GM18907 (cell line): ENCODE results near the gene TSPAN2.
A peak's percentile ranks its signal among the peaks of the same experiment; 100 is the strongest.

Experiments
- ATAC-seq: cut with Tn5 transposase; IDR thresholded peaks from one replicate; pipeline ENCODE4 v1.9.1; 2021; ENCODE audit warnings: mild to moderate bottlenecking, moderate library complexity; ENCODE audit not compliant: unreplicated experiment

TSPAN2 gene

GRCh38 chr1:115089420-115090185 is at the start of gene TSPAN2:
Gene TSPAN2, minus strand, starts transcription at chr1:115089503. Its CDS starts 71 bp downstream, at chr1:115089432.
- no peak for ATAC-seq

DNA sequence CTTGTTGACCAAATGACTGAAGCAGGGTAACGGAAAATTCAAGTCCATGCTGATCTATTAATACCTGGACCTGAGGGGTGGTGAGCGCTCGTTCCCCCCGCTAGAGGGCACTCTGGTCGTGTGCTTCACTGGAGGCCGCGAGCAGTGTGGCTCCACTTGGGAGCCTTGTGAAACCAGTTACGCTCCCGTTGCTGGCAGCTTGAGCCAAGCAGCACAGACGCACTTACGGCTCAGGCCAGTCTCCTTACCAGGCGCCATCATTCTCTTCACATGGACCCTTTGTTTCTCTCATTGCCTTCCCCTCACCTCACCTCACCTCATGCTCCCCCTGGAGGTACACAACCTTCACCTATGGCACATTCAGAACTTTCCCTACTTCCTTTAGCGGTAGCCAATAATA is 49.7 kb upstream of the TSPAN2 start:
- peak; percentile 91 for ATAC-seq

DNA sequence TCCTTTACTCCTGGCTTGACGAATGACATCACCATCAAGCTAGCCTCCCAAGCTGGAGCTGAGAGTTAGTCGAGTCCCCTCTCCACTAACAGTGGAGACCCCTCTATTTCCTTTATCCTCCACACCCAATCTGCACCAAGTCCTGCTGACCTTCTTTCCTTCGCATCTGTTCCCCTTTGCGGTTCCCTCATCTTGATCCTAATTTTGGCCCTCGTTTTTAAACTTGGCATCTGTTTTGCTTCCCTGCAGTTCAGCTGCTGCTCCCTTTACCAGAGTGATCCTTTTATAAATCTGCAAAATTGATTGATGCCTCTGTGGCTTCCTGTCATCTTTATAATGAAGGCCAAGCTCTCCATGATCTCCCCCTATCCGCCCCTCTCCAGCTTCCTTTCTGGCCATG is 49.0 kb upstream of the TSPAN2 start:
- no peak for ATAC-seq

- ATAC-seq = no peak
Observed at GRCh38 chr1:115137191-115137590, 47.9 kb upstream of the TSPAN2 start.

DNA sequence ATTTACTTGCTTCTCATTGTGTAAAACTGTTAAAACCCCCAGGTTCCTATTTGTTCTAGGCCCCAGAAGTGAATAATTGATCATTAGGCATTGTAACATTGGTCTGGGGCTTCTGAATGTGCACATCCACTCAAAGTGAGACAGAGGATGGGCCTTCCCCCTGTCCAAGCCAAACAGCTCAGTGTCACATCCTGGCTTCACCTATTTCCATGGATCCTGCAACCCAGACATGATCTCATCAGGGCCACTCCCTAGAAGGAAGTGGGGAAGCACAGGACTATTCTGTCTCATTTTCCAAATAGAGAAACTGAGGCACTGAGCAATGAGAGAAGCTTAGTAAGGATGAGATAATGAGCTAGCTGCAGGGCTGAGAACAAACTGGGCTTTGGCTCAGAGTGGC is 47.4 kb upstream of the TSPAN2 start:
- ATAC-seq = no peak

DNA sequence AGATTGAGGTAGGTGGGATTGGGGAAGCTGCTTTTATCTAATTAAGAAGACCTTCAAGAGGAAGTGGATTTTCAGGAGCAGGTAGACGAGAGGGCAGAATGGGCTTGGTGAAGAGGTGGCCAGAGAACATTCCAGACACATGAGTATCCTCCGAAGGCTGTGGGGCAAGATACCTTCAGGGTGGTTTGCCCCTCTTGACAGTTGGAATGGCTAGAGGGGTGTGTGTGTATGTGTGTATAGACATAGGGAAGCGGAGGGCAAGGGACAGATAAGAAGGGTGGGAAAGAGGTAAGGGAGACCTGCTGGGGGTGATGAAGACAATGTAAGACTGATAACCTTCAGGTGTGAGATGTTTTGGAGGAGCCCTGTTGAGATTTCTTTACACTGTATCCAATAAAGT is 46.8 kb upstream of the TSPAN2 start:
- no peak for ATAC-seq

DNA sequence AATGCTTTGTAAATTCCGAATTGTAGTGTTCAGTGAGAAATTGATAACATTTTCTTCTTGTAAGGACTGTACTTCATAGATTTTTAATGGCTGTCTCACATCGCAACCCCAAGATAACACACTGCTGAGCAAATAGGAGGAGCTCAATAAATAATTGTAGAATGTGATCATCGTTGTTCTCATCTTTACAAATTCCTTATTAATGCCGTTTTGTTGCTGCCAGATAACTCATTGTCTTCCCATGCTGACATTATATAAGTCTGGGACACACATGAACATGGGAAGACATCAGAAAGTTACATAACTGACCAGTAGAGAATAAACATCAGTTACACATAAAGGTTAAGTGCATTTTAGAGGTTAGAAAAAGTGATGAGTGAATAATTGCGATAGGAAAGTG is 46.4 kb upstream of the TSPAN2 start:
- no peak for ATAC-seq

DNA sequence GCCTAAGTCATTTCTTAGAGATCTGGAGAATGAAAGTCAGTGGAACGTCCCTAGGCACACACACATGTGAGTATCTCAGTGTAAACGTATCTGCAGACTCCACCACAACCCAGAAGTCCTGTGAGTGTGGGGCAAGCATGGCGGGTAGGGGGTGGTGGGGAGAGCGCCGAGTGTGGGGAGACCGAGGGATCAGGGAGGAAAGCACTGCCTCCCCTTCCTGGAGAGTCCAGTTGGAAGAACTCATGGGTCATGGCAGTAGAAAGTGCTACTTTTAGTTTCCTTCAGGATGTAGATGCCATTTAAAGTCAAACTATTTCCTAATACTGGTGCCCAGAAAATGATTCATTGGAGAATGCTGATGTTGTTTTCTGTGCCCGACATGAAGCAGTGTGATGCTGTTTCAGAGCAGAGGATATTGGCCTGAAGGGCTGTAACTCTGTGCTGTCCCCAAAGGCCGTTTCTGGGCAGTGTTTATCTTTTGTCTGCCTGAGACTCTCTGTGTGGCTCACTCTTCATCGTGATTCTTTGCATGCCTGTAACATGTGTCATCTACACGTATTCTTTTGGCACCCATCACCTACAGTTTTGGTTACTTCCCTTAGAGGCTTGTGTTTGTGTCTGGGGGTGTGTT is 45.7 kb upstream of the TSPAN2 start:
- ATAC-seq = no peak

- ATAC-seq = no peak
Observed at GRCh38 chr1:115134231-115134630, 44.9 kb upstream of the TSPAN2 start.

DNA sequence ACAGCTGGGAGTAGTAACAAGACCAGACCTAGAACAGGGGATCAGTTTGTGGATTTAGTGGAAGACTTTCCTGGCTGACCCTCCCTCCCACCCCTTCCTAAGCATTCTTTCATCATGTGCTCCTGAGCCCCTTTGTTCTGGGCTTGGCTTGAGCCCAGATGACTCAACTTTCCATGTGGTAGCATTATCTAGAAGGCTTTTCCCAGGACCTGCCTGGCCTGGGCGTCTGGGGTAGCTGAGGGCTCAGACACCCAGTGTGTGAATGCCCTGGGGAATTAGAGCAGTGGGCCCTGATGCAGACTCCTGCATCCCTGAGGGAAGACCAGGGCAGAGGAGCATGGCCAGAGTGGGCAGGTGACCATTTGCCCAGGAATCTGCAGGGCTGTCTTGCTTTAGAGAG is 44.1 kb upstream of the TSPAN2 start:
- ATAC-seq = no peak

DNA sequence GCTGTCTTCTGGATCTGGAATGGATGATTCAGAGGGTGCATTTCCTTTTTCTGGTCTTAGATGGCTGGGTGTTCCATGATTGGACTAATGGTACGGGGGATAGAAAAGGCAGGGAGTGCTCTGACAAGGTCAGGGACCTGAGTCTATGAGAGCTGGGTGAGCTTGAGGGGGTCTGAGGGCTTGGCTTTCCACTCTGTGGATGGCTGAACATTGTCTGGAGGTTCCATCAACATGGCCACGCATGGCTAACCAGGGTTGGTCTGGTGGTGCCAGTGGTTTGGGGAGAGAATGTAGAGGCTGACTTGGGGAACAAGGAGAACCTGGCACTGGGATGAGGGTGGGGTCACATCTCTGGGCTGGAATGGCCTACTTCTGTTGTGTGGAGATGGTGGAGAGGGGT is 41.5 kb upstream of the TSPAN2 start:
- ATAC-seq = no peak

DNA sequence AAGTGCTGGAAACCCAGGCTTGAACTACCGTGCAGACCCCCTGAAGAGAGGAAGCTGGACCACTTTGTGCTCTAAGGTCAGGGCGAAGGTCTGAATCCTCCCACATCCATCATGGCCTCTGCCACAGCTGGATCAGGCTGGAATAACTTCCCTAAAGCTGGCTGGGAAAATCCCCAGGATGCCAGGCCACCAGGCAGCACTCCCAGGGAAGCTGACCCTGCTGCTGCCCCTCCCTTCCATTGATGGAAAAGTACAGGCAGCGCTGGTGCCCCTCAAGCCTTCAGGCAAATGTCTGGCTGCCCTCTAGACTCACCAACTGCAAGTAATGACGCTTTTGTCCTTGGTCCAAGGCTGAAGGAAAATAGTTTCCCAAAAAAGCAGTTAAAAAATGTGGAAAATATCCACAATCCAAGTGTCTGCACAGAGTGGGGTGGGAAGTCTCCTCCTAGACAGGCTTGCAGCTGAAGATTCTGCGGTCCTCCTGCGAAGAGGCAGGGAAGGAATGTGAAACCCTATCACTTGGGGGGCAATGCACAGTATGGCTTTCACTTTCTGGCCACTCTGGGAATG is 39.9 kb upstream of the TSPAN2 start:
- no peak for ATAC-seq

DNA sequence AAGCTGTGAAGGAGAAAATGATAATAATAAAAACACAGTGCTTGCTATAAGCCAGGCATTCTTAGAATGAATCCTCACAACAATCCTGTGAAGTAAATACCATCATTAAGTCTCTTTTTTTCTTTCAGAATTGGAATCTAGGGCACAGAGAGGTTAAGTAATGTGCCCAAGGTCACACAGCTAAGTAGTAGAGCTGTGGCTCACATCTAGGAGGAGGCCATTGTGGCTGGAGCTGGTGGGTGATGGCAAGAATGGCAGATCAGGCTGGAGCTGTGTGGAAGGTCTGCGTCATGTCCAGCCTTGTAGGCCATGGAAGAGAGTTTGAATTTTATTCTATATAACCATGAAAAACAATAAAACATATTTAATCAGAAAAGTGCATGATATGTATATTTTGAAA is 38.2 kb upstream of the TSPAN2 start:
- no peak for ATAC-seq

DNA sequence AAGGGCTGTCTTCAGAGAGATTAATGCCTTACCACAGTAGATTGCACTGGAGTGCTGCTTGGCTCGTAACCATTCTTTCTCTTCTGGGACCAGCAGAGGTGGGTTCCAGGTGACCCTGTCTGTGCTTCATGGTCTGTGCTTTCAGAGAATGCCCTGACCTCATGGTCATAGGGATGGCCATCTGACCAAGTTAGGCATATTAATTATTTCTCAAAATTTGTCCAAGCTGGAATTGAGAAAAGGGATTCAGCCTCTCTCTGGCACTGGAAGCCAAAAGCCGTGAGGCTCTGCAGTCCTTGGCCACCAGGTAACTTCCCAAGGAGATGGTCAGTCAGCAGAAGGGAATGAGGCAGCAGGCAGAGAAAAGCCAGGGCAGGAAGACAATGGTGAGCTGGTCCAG is 37.2 kb upstream of the TSPAN2 start:
- no peak for ATAC-seq

GRCh38 chr1:115123116-115123515 is 33.8 kb upstream of the TSPAN2 start:
- no peak for ATAC-seq

DNA sequence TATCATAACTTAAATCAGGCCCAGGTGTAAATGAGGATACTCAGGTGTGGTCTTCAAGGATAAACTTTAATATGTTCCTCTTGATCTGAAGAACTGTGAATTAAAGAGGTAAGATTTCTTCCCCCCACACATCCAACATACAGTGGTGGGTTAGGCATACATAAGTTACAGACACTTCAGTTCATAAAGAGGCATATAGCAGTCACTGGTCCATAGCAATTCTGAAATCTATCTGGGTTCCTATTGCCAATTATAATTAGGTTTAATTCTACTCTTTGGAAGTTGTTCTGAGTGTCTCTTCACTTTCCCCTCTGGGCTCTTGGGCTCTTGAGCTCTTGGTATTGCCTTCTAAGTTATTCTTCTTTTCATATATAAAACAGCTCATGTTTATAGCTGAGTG is 32.5 kb upstream of the TSPAN2 start:
- no peak for ATAC-seq

DNA sequence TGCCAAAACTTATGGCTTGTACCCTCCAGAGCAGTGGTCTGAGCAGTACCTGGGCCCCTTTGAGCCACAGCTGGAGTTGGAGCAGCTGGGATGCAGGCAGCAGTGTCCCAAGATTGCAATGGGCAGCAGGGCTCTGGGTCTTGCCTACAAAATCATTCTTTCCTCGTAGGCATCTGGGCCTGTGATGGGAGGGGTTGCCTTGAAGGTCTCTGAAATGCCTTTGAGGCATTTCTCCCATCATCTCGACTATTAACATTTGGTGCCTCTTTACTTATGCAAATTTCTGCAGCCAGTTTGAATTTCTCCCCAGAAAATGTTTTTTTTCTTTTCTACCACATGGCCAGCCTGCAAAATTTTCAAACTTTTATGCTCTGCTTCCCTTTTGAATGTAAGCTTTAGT is 31.0 kb upstream of the TSPAN2 start:
- ATAC-seq = no peak

DNA sequence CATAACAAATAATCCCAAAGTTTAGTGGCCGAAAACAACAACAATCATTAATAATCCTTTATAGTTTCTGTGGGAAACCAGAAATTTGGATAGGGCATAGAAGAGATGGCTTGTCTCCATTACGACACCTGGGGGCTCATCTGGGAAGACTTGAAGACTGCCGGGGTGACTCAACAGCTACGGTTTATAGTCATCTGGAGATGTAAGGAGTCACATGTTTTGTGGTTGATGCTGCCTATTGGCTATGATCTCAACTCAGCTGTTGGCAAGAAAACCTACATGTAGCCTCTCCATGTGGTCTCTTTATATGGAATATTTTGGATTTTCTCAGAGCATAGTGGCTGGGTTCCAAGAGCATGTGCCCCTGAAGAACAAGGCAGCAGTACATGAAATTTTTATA is 29.3 kb upstream of the TSPAN2 start:
- no peak for ATAC-seq

DNA sequence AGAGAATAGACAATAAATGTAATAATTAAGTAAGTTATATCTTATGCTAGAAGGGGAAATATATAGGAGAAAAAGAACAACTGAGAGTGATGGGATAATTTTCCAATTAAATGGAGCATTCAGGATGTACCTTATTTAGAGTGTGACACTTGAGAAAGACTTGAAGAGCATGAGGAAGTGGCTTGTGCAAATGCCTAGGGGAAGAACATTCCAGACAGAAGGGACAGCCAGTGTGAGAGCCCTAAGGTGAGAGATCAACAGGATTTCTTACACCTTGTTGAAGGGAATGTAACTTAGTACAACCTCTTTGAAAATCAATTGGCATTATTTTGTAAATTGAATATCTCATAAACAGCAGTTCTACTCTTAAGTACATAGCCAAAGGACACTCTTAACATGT is 28.8 kb upstream of the TSPAN2 start:
- no peak for ATAC-seq

GRCh38 chr1:115117298-115117697 is 28.0 kb upstream of the TSPAN2 start:
- no peak for ATAC-seq

GRCh38 chr1:115116512-115116911 is 27.2 kb upstream of the TSPAN2 start:
- no peak for ATAC-seq

DNA sequence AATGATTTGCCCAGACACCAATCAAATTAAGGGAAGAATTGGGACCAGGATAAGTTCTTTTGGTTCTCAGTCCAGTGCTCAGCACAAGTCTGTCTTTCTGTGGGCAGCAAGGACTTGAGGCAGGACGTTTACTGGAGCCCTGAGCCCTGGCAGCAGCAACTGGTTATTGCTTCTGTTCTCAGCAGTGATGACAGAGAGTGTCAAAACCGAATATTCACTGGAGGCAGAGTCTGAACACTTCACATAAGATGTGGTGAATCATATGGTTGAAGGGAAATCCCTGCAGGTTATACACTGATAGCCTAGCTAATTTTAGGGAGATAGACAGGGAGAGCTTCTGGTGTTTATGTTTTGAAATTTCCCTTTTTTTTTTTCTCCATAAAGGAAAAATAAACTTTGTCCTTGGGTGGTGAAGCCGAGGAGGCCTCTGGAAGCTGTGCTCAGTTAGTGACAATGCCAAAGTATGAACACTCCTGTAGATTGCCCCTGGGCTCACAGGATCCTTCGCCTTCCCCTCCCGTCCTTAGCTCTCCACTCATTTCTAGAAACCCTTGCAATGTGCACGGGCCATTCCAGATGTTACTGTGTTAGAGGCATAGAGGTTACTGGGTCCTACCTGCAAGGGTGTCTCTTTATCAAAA is 26.3 kb upstream of the TSPAN2 start:
- ATAC-seq = no peak
